Loucy (cell line): Measurements from ENCODE around the gene KCNJ1.

Source experiments
- EZH2phosphoT487 ChIP-seq: fragments of 200-600 bp; IDR thresholded peaks from 2 replicates; pipeline ENCODE4 v1.6.1; 2018; ENCODE audit warnings: antibody characterized with exemption, mild to moderate bottlenecking, moderate library complexity, borderline replicate concordance
- TF ChIP-seq, protein P1 (sequence below): fragments of 200-600 bp; sonication (generic); conservative IDR thresholded peaks from 2 replicates; pipeline ENCODE4 v1.5.1; 2014; ENCODE audit warnings: mild to moderate bottlenecking, antibody characterized with exemption, low read length

DNA sequence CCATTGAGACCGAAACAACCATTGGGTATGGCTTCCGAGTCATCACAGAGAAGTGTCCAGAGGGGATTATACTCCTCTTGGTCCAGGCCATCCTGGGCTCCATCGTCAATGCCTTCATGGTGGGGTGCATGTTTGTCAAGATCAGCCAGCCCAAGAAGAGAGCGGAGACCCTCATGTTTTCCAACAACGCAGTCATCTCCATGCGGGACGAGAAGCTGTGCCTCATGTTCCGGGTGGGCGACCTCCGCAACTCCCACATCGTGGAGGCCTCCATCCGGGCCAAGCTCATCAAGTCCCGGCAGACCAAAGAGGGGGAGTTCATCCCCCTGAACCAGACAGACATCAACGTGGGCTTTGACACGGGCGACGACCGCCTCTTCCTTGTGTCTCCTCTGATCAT is 44.6 kb upstream of the KCNJ1 start:
- TF ChIP-seq EZH2phosphoT487, result no peak
- TF ChIP-seq, protein P1, sequence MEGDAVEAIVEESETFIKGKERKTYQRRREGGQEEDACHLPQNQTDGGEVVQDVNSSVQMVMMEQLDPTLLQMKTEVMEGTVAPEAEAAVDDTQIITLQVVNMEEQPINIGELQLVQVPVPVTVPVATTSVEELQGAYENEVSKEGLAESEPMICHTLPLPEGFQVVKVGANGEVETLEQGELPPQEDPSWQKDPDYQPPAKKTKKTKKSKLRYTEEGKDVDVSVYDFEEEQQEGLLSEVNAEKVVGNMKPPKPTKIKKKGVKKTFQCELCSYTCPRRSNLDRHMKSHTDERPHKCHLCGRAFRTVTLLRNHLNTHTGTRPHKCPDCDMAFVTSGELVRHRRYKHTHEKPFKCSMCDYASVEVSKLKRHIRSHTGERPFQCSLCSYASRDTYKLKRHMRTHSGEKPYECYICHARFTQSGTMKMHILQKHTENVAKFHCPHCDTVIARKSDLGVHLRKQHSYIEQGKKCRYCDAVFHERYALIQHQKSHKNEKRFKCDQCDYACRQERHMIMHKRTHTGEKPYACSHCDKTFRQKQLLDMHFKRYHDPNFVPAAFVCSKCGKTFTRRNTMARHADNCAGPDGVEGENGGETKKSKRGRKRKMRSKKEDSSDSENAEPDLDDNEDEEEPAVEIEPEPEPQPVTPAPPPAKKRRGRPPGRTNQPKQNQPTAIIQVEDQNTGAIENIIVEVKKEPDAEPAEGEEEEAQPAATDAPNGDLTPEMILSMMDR, result no peak
